DOHH2 (cell line): ENCODE data around the gene CLCN2.
A peak's percentile ranks its signal among the peaks of the same experiment; 100 is the strongest.

Experiments
- H3F3A ChIP-seq: fragments of 200-600 bp; sonication (generic), shearing (Covaris generic); 2 replicates; pipeline ENCODE4 v1.6.0; 2016; ENCODE audit warnings: antibody characterized with exemption, mild to moderate bottlenecking; ENCODE audit not compliant: control insufficient read depth, insufficient read depth
- H3K27ac ChIP-seq: fragments of 200-600 bp; sonication (generic); 2 replicates; pipeline ENCODE4 v1.5.1; 2014; ENCODE audit warnings: low read depth, mild to moderate bottlenecking, low read length, moderate library complexity
- H3K27me3 ChIP-seq: fragments of 200-600 bp; sonication (generic); 2 replicates; pipeline ENCODE4 v1.6.1; 2014; ENCODE audit warnings: mild to moderate bottlenecking, low read length, mixed read lengths; ENCODE audit not compliant: control insufficient read depth
- H3K36me3 ChIP-seq: fragments of 200-600 bp; sonication (generic); 2 replicates; pipeline ENCODE4 v1.6.1; 2014; ENCODE audit warnings: mild to moderate bottlenecking, low read length, moderate library complexity, mixed read lengths; ENCODE audit not compliant: control insufficient read depth
- H3K4me1 ChIP-seq: fragments of 200-600 bp; sonication (generic); 2 replicates; pipeline ENCODE4 v1.6.1; 2014; ENCODE audit warnings: mild to moderate bottlenecking, low read length, mixed read lengths; ENCODE audit not compliant: control insufficient read depth
- H3K4me2 ChIP-seq: fragments of 200-600 bp; sonication (generic); 2 replicates; pipeline ENCODE4 v1.6.0; 2014; ENCODE audit warnings: mild to moderate bottlenecking, low read length, moderate library complexity
- H3K4me3 ChIP-seq: fragments of 200-600 bp; sonication (generic); 2 replicates; pipeline ENCODE4 v1.5.1; 2014; ENCODE audit warnings: mild to moderate bottlenecking, low read length, mixed read lengths
- H3K79me2 ChIP-seq: fragments of 200-600 bp; sonication (generic); 2 replicates; pipeline ENCODE4 v1.6.1; 2014; ENCODE audit warnings: mild to moderate bottlenecking, low read length, mixed read lengths; ENCODE audit not compliant: control insufficient read depth
- H3K9me2 ChIP-seq: fragments of 200-600 bp; sonication (generic); replicated peaks from 2 replicates; pipeline ENCODE4 v1.6.1; 2014; ENCODE audit warnings: mild to moderate bottlenecking, low read length, mixed read lengths; ENCODE audit not compliant: control insufficient read depth
- H3K9me3 ChIP-seq: fragments of 200-600 bp; sonication (generic); 2 replicates; pipeline ENCODE4 v1.6.1; 2014; ENCODE audit warnings: antibody characterized with exemption, low read length, mixed read lengths; ENCODE audit not compliant: control insufficient read depth, insufficient read depth
- H4K20me1 ChIP-seq: fragments of 200-600 bp; sonication (generic); 2 replicates; pipeline ENCODE4 v1.6.0; 2014; ENCODE audit warnings: low read depth, mild to moderate bottlenecking, antibody characterized with exemption, low read length, moderate library complexity; ENCODE audit not compliant: control insufficient read depth, insufficient read depth
- CTCF ChIP-seq: fragments of 200-600 bp; sonication (generic); IDR thresholded peaks from one replicate; pipeline ENCODE4 v1.5.1; 2014; ENCODE audit warnings: antibody characterized with exemption, mild to moderate bottlenecking, low read depth, low read length; ENCODE audit not compliant: poor library complexity, severe bottlenecking
- EZH2phosphoT487 ChIP-seq: fragments of 200-600 bp; sonication (generic); IDR thresholded peaks from 2 replicates; pipeline ENCODE4 v1.6.1; 2017; ENCODE audit warnings: borderline replicate concordance, mild to moderate bottlenecking, antibody characterized with exemption, low read length, moderate library complexity, mixed read lengths

CLCN2 gene

GRCh38 chr3:184335291-184335660 lies 26.1 kb downstream of the CLCN2 start:
- H3K79me2 ChIP-seq: no peaks in the 10 kb centered on the region
- H3K27me3 ChIP-seq: peaks cover 3% of the 10 kb centered on the region; the same call in 1 of the 2 replicates
- H3K9me3 ChIP-seq: no peaks in the 10 kb centered on the region
- peak overlapping the region; percentile 72 for H3K4me3 ChIP-seq
- H3K9me2 ChIP-seq: no peaks in the 10 kb centered on the region
- peaks cover 52% of the 10 kb centered on the region for H3K36me3 ChIP-seq
- H3K4me1 ChIP-seq: peaks cover 22% of the 10 kb centered on the region
- H3K27ac ChIP-seq: peak overlapping the region; percentile 24; the same call in 1 of the 2 replicates
- H3K4me2 ChIP-seq: peak overlapping the region; percentile 79
- TF ChIP-seq CTCF (no peak), EZH2phosphoT487 (no peak)
- H4K20me1 ChIP-seq: peaks cover 14% of the 10 kb centered on the region
- peaks cover 52% of the 10 kb centered on the region for H3F3A ChIP-seq

GRCh38 chr3:184334470-184335158 lies 26.8 kb downstream of the CLCN2 start:
- peaks cover 14% of the 10 kb centered on the region for H4K20me1 ChIP-seq
- no peaks in the 10 kb centered on the region for H3K9me2 ChIP-seq
- no peak overlapping the region for H3K27ac ChIP-seq
- H3K9me3 ChIP-seq: no peaks in the 10 kb centered on the region
- TF ChIP-seq EZH2phosphoT487 (no peak), CTCF (no peak)
- peaks cover 57% of the 10 kb centered on the region for H3F3A ChIP-seq
- peaks cover 3% of the 10 kb centered on the region; the same call in 1 of the 2 replicates for H3K27me3 ChIP-seq
- peaks cover 22% of the 10 kb centered on the region for H3K4me1 ChIP-seq
- peaks cover 58% of the 10 kb centered on the region for H3K36me3 ChIP-seq
- no peak overlapping the region for H3K4me3 ChIP-seq
- H3K79me2 ChIP-seq: no peaks in the 10 kb centered on the region
- no peak overlapping the region for H3K4me2 ChIP-seq

- no peak overlapping the region for H3K4me2 ChIP-seq
- H3K27me3 ChIP-seq: no peaks in the 10 kb centered on the region
- peaks cover 19% of the 10 kb centered on the region for H3K4me1 ChIP-seq
- H3K79me2 ChIP-seq: no peaks in the 10 kb centered on the region
- peaks cover 60% of the 10 kb centered on the region for H3F3A ChIP-seq
- H3K9me3 ChIP-seq: no peaks in the 10 kb centered on the region
- H4K20me1 ChIP-seq: peaks cover 14% of the 10 kb centered on the region
- H3K27ac ChIP-seq: no peak overlapping the region
- no peak overlapping the region for H3K4me3 ChIP-seq
- no peak for TF ChIP-seq EZH2phosphoT487
- no peak for TF ChIP-seq CTCF
- no peaks in the 10 kb centered on the region for H3K9me2 ChIP-seq
- peaks cover 68% of the 10 kb centered on the region for H3K36me3 ChIP-seq
Measured at GRCh38 chr3:184333700-184334099, 27.7 kb downstream of the CLCN2 start.
